ENCODE results near the gene MAPT.
"Not testable (repeated sequence)": the region's sequence is repeated elsewhere in the genome, so short reads cannot be mapped to it uniquely, and the experiment has no call there.

MAPT gene

GRCh38 chr17:45925311-45925710, 31.0 kb downstream of the MAPT start:
- no peak for DNase-seq (ENCODE audit: low read depth in 1 of 2, low spot score in 1 of 2)

GRCh38 chr17:45927247-45927646, 32.9 kb downstream of the MAPT start:
- DNase-seq (ENCODE audit: low read depth in 1 of 2, low spot score in 1 of 2): no peak
- TF ChIP-seq JUND (IDR thresholded peaks at IDR 0.05; ENCODE audit: low read depth): no peak
- in situ Hi-C loops (cut with HindIII; ENCODE audit: low pct_unique_long_range_greater_than_20kb, low sequenced_read_pairs): no loop called here

More at GRCh38 chr17:45925311-45925710, 31.0 kb downstream of the MAPT start:
- in situ Hi-C loops (cut with HindIII; ENCODE audit: low pct_unique_long_range_greater_than_20kb, low sequenced_read_pairs): no loop called here
- TF ChIP-seq JUND (IDR thresholded peaks at IDR 0.05; ENCODE audit: low read depth): no peak

GRCh38 chr17:45929344-45929743, 35.0 kb downstream of the MAPT start:
- no peak for DNase-seq (ENCODE audit: low read depth in 1 of 2, low spot score in 1 of 2)
- in situ Hi-C loops (cut with HindIII; ENCODE audit: low pct_unique_long_range_greater_than_20kb, low sequenced_read_pairs): no loop called here
- TF ChIP-seq JUND (IDR thresholded peaks at IDR 0.05; ENCODE audit: low read depth): no peak

GRCh38 chr17:45930420-45930951, 36.1 kb downstream of the MAPT start:
- no peak for TF ChIP-seq JUND (IDR thresholded peaks at IDR 0.05; ENCODE audit: low read depth)
- in situ Hi-C loops (cut with HindIII; ENCODE audit: low pct_unique_long_range_greater_than_20kb, low sequenced_read_pairs): no loop called here
- no peak for DNase-seq (ENCODE audit: low read depth in 1 of 2, low spot score in 1 of 2)

DNA sequence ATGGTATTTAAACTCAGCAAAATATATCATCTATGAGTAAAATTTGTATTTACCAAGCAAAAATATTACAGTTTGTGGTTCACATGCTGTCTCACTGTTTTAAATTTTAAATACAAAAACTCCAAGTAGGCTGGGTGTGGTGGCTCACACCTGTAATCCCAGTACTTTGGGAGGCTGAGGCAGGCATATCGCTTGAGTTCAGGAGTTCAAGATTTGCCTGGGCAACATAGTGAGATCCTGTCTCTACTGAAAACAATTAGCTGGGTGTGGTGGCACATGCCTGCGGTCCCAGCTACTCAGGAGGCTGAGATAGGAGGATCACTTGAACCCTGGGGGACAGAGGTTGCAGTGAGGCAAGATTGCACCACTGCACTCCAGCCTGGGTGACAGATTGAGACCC, 37.3 kb downstream of the MAPT start:
- DNase-seq (ENCODE audit: low read depth in 1 of 2, low spot score in 1 of 2): no peak
- in situ Hi-C loops (cut with HindIII; ENCODE audit: low pct_unique_long_range_greater_than_20kb, low sequenced_read_pairs): no loop called here
- no peak for TF ChIP-seq JUND (IDR thresholded peaks at IDR 0.05; ENCODE audit: low read depth)

GRCh38 chr17:45934044-45934979, 40.0 kb downstream of the MAPT start:
- in situ Hi-C loops (cut with HindIII; ENCODE audit: low pct_unique_long_range_greater_than_20kb, low sequenced_read_pairs): no loop called here
- no peak for TF ChIP-seq JUND (IDR thresholded peaks at IDR 0.05; ENCODE audit: low read depth)
- no peak for DNase-seq (ENCODE audit: low read depth in 1 of 2, low spot score in 1 of 2)

- in situ Hi-C loops (cut with HindIII; ENCODE audit: low pct_unique_long_range_greater_than_20kb, low sequenced_read_pairs): no loop called here
- no peak for TF ChIP-seq JUND (IDR thresholded peaks at IDR 0.05; ENCODE audit: low read depth)
- DNase-seq (ENCODE audit: low read depth in 1 of 2, low spot score in 1 of 2): no peak
These were observed 40.9 kb downstream of the MAPT start for GRCh38 chr17:45935197-45935709.

DNA sequence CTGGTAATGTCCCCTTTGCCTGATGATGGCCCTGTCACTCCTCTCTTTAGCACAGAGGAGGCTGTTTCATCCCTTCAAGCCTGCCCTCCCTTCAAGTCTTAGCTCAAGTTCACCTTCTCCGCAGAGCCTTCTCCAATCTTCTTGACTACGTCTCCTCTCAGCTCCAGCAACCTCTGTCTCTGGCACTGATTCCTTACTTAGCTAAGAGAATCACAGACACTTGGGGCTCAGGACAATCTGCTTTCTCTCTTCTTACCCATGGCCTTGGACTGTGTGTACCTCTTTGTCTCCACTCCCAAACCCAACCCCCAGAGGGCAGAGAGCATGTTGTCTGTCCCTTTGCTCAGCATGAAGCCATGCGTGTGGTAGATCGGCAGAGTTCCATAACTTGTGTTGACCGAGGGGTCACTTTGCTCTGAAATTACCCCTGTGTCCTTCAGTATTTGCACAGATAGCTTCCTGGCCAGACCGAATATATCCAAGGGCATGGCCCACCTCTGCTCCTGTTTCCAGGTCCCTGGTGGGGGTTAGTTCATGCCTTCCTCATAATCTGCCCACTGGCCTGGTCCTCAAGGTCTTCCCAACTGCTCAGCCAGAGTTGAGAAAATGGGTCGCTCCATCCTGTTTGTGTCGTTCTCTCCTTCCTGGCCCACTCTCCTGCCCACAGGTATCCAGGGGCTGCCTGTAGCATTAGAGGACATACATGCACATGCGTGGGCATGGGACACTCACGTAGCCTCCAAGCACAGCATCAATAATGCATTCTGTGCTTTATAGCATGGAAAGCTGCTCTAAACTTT, 41.6 kb downstream of the MAPT start:
- no peak for DNase-seq (ENCODE audit: low read depth in 1 of 2, low spot score in 1 of 2)
- no peak for TF ChIP-seq JUND (IDR thresholded peaks at IDR 0.05; ENCODE audit: low read depth)
- in situ Hi-C loops (cut with HindIII; ENCODE audit: low pct_unique_long_range_greater_than_20kb, low sequenced_read_pairs): no loop called here

GRCh38 chr17:45936610-45937009, 42.3 kb downstream of the MAPT start:
- no peak for TF ChIP-seq JUND (IDR thresholded peaks at IDR 0.05; ENCODE audit: low read depth)
- in situ Hi-C loops (cut with HindIII; ENCODE audit: low pct_unique_long_range_greater_than_20kb, low sequenced_read_pairs): no loop called here
- peak in 1 of 2 experiments; percentile 47 for DNase-seq (ENCODE audit: low read depth in 1 of 2, low spot score in 1 of 2)

GRCh38 chr17:45937186-45937585, 42.8 kb downstream of the MAPT start:
- in situ Hi-C loops (cut with HindIII; ENCODE audit: low pct_unique_long_range_greater_than_20kb, low sequenced_read_pairs): not testable (repeated sequence)

DNA sequence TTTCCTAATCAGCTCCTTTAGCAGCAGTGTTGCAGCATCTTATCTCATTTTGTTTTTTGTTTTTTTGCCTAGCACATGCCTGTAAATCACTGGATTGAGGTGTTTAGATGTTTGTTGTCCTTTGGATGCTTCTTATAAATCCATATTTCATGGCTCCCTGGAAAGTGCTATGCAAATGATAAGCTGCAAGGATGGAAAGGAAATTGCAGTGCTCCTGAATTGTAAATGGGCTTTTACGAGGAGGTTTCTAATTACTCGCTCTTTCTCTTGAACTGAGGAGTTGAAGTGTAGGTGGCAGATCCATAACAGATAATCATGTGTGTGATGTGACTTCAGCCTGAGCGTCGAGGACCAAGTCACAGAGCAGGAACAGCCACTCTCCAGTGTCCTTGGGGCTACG, 45.0 kb downstream of the MAPT start:
- DNase-seq (ENCODE audit: low read depth in 1 of 2, low spot score in 1 of 2): no peak
- TF ChIP-seq JUND (IDR thresholded peaks at IDR 0.05; ENCODE audit: low read depth): no peak
- in situ Hi-C loops (cut with HindIII; ENCODE audit: low pct_unique_long_range_greater_than_20kb, low sequenced_read_pairs): no loop called here

More at GRCh38 chr17:45937186-45937585, 42.8 kb downstream of the MAPT start:
- not testable (repeated sequence) for DNase-seq (ENCODE audit: low read depth in 1 of 2, low spot score in 1 of 2)

DNA sequence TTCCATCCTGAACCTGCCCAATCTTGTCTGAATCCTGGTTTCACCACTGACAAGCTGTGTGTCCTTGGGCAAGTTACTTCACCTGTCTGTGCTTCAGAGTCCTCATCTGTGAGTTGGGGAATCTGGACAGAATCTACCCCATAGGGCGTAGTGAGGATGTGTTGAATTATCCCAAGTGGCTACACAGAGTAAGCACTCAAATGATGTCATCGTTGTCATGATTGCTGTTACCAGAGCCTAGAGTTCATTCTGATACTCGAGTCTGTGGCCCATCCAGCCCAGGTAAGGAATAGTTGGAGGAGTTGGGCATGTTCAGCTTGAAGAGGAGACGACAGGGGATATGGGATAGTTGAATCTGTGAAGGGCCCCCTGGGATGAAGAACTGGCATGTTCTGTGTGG, 45.9 kb downstream of the MAPT start:
- in situ Hi-C loops (cut with HindIII; ENCODE audit: low pct_unique_long_range_greater_than_20kb, low sequenced_read_pairs): no loop called here
- TF ChIP-seq JUND (IDR thresholded peaks at IDR 0.05; ENCODE audit: low read depth): no peak

More for the DNA sequence above, 45.9 kb downstream of the MAPT start:
- no peak for DNase-seq (ENCODE audit: low read depth in 1 of 2, low spot score in 1 of 2)
